IPS DF 6.9 (cell line): ENCODE data around the gene SCAMP1.

ENCODE experiments used
- DNase-seq: peaks from one replicate; pipeline ENCODE4 v3.0.0-alpha.2; 2013; ENCODE audit warnings: low read depth, low spot score
- H3K27ac ChIP-seq: one replicate; pipeline ENCODE4 v1.5.1; 2013; ENCODE audit warnings: low read length, control low read depth
- H3K27me3 ChIP-seq: 2 replicates; pipeline ENCODE4 v1.6.1; 2013; ENCODE audit warnings: mild to moderate bottlenecking, low read length; ENCODE audit not compliant: control insufficient read depth, insufficient read depth
- H3K36me3 ChIP-seq: 2 replicates; pipeline ENCODE4 v1.6.1; 2013; ENCODE audit warnings: low read length; ENCODE audit not compliant: control insufficient read depth, insufficient read depth
- H3K4me1 ChIP-seq: 2 replicates; pipeline ENCODE4 v1.6.1; 2013; ENCODE audit warnings: low read length; ENCODE audit not compliant: control insufficient read depth, insufficient read depth
- H3K4me3 ChIP-seq: 2 replicates; pipeline ENCODE4 v1.5.1; 2013; ENCODE audit warnings: mild to moderate bottlenecking, low read length
- H3K9me3 ChIP-seq: 2 replicates; pipeline ENCODE4 v1.6.1; 2013; ENCODE audit warnings: low read length, inconsistent platforms; ENCODE audit not compliant: control insufficient read depth, insufficient read depth
- WGBS: extraction: QIAGEN DNeasy Blood & Tissue Kit; methylation state at CpG from one replicate; pipeline ENCODE4 v1.1.7; 2013; ENCODE audit warnings: mixed read lengths, missing lambda C conversion rate; ENCODE audit not compliant: insufficient read length, insufficient coverage; 5-methylcytosine and 5-hydroxymethylcytosine counted together

Gene SCAMP1

GRCh38 chr5:78492224-78492623 is 131.8 kb downstream of the SCAMP1 start:
- no CpG with 5 or more reads among the region's 2 CpGs for WGBS
- no peak for DNase-seq
- no peaks in the 10 kb centered on the region for H3K9me3 ChIP-seq
- no peak overlapping the region for H3K27ac ChIP-seq
- H3K27me3 ChIP-seq: no peaks in the 10 kb centered on the region
- peaks cover 9% of the 10 kb centered on the region; the same call in 1 of the 2 replicates for H3K4me1 ChIP-seq
- no peak overlapping the region for H3K4me3 ChIP-seq
- H3K36me3 ChIP-seq: no peaks in the 10 kb centered on the region

GRCh38 chr5:78492650-78493049 is 132.2 kb downstream of the SCAMP1 start:
- Histone ChIP-seq H3K27ac (no peak overlapping the region), H3K27me3 (no peaks in the 10 kb centered on the region), H3K36me3 (no peaks in the 10 kb centered on the region), H3K9me3 (no peaks in the 10 kb centered on the region), H3K4me3 (no peak overlapping the region), H3K4me1 (peaks cover 9% of the 10 kb centered on the region; the same call in 1 of the 2 replicates)
- no CpG with 5 or more reads among the region's 7 CpGs for WGBS
- no peak for DNase-seq

GRCh38 chr5:78495800-78496199 is 135.4 kb downstream of the SCAMP1 start:
- Histone ChIP-seq H3K4me3 (no peak overlapping the region), H3K9me3 (no peaks in the 10 kb centered on the region), H3K4me1 (peaks cover 9% of the 10 kb centered on the region; the same call in 1 of the 2 replicates), H3K27ac (no peak overlapping the region), H3K36me3 (no peaks in the 10 kb centered on the region), H3K27me3 (no peaks in the 10 kb centered on the region)
- no CpG with 5 or more reads among the region's 6 CpGs for WGBS
- no peak for DNase-seq

- DNase-seq: no peak
- Histone ChIP-seq H3K4me3 (no peak overlapping the region), H3K36me3 (no peaks in the 10 kb centered on the region), H3K27me3 (no peaks in the 10 kb centered on the region), H3K4me1 (peaks cover 9% of the 10 kb centered on the region; the same call in 1 of the 2 replicates), H3K9me3 (no peaks in the 10 kb centered on the region), H3K27ac (no peak overlapping the region)
Observed at GRCh38 chr5:78496373-78496772, 136.0 kb downstream of the SCAMP1 start.

- H3K27ac ChIP-seq: no peak overlapping the region
- DNase-seq: no peak
- H3K27me3 ChIP-seq: no peaks in the 10 kb centered on the region
- peaks cover 9% of the 10 kb centered on the region; the same call in 1 of the 2 replicates for H3K4me1 ChIP-seq
- no peak overlapping the region for H3K4me3 ChIP-seq
- no CpG with 5 or more reads among the region's 13 CpGs for WGBS
- H3K36me3 ChIP-seq: no peaks in the 10 kb centered on the region
- H3K9me3 ChIP-seq: no peaks in the 10 kb centered on the region
Observed at GRCh38 chr5:78497573-78498533, 137.4 kb downstream of the SCAMP1 start.

GRCh38 chr5:78499485-78499884 is 139.1 kb downstream of the SCAMP1 start:
- no peaks in the 10 kb centered on the region for H3K27me3 ChIP-seq
- no CpG with 5 or more reads among the region's 1 CpG for WGBS

GRCh38 chr5:78500028-78500427 is 139.6 kb downstream of the SCAMP1 start:
- Histone ChIP-seq H3K36me3 (no peaks in the 10 kb centered on the region), H3K9me3 (no peaks in the 10 kb centered on the region), H3K4me3 (no peak overlapping the region), H3K27me3 (no peaks in the 10 kb centered on the region), H3K4me1 (peaks cover 11% of the 10 kb centered on the region; the same call in 1 of the 2 replicates), H3K27ac (no peak overlapping the region)
- DNase-seq: no peak
- no CpG with 5 or more reads among the region's 2 CpGs for WGBS

More at GRCh38 chr5:78499485-78499884, 139.1 kb downstream of the SCAMP1 start:
- no peaks in the 10 kb centered on the region for H3K36me3 ChIP-seq
- H3K9me3 ChIP-seq: no peaks in the 10 kb centered on the region
- no peak overlapping the region for H3K4me3 ChIP-seq
- peaks cover 11% of the 10 kb centered on the region; the same call in 1 of the 2 replicates for H3K4me1 ChIP-seq
- H3K27ac ChIP-seq: no peak overlapping the region
- DNase-seq: no peak

GRCh38 chr5:78500871-78501270 is 140.5 kb downstream of the SCAMP1 start:
- WGBS: no CpG with 5 or more reads among the region's 5 CpGs
- H3K4me1 ChIP-seq: peaks cover 3% of the 10 kb centered on the region; the same call in 1 of the 2 replicates
- no peak overlapping the region for H3K27ac ChIP-seq
- H3K36me3 ChIP-seq: no peaks in the 10 kb centered on the region
- no peaks in the 10 kb centered on the region for H3K9me3 ChIP-seq
- no peak overlapping the region for H3K4me3 ChIP-seq
- H3K27me3 ChIP-seq: no peaks in the 10 kb centered on the region
- DNase-seq: no peak

GRCh38 chr5:78501411-78502352 is 141.3 kb downstream of the SCAMP1 start:
- no peak for DNase-seq
- Histone ChIP-seq H3K27me3 (no peaks in the 10 kb centered on the region), H3K9me3 (no peaks in the 10 kb centered on the region), H3K4me1 (peaks cover 3% of the 10 kb centered on the region; the same call in 1 of the 2 replicates), H3K27ac (no peak overlapping the region), H3K4me3 (no peak overlapping the region), H3K36me3 (no peaks in the 10 kb centered on the region)
- WGBS: no CpG with 5 or more reads among the region's 9 CpGs
